HepG2 (cell line): ENCODE data around the gene PCGF3. TPM values are rescaled to one million over a fixed set of nuclear protein-coding genes. Genes with fewer than 3 reads are reported as not detected.

ENCODE experiments used
- ATAC-seq: fragments of 200-7000 bp; cut with Tn5 transposase; 3 replicates; pipeline ENCODE4 v1.9.1; 2020; ENCODE audit warnings: mild to moderate bottlenecking, moderate library complexity
- BruUV-seq: library from RNA; stranded (reverse); fragments of 400-500 nt; replicated peaks from 2 replicates; lab custom pipeline; 2021; lab: Mats Ljungman, UMichigan
- CTCF ChIA-PET: fragments of 300-600 bp; formaldehyde crosslinking; extraction: SDS; loops from one replicate; lab custom pipeline; 2021; ENCODE audit warnings: low total read pairs, inconsistent platforms, low intra/inter-chr PET ratio; lab: Yijun Ruan, JAX
- POLR2A ChIA-PET: fragments of 350-600 bp; sonication (Branson Sonifier 250); formaldehyde crosslinking; loops from one replicate; lab custom pipeline; 2020; ENCODE audit warnings: antibody characterized with exemption, inconsistent platforms; lab: Yijun Ruan, JAX
- DNase-seq: peaks from one replicate; pipeline ENCODE4 v3.0.0-alpha.2; 2015; ENCODE audit warnings: low spot score
- FAIRE-seq: peaks from 3 replicates; lab custom pipeline; 2011; peaks lifted over from hg19 to GRCh38; lab: Jason Lieb, UNC
- H2AFZ ChIP-seq: one replicate; pipeline ENCODE4 v1.6.1; 2011; ENCODE audit warnings: low read length, inconsistent platforms
- H3K27ac ChIP-seq: fragments of 300-600 bp; 3 replicates; pipeline ENCODE4 v1.8.0; 2011; ENCODE audit warnings: mixed run types, mild to moderate bottlenecking, mixed read lengths, low read length, inconsistent platforms; ENCODE audit not compliant: insufficient read depth; ENCODE audit errors: extremely low read length
- H3K27me3 ChIP-seq, 2 experiments: fragments of 200-600 bp in 1 of 2; 2 replicates in 1 of 2; 3 replicates in 1 of 2; pipeline versions ENCODE4 v1.6.0 to v1.8.0; 2011; ENCODE audit warnings: low read length in 2 of 2, mild to moderate bottlenecking in 2 of 2, moderate library complexity in 2 of 2, inconsistent platforms in 1 of 2; ENCODE audit not compliant: insufficient read depth in 2 of 2, control insufficient read depth in 1 of 2
- H3K36me3 ChIP-seq, 2 experiments: fragments of 200-600 bp in 1 of 2; replicated peaks in 1 of 2; 2 replicates in 1 of 2; 3 replicates in 1 of 2; pipeline versions ENCODE4 v1.5.1 to v1.8.0; 2011; ENCODE audit warnings: low read length in 2 of 2, inconsistent platforms in 1 of 2; ENCODE audit not compliant: insufficient read depth in 2 of 2, control insufficient read depth in 1 of 2
- H3K4me1 ChIP-seq: 2 replicates; pipeline ENCODE4 v1.5.1; 2012; ENCODE audit warnings: low read length, inconsistent platforms; ENCODE audit not compliant: insufficient read depth
- H3K4me2 ChIP-seq: 2 replicates; pipeline ENCODE4 v1.6.0; 2011; ENCODE audit warnings: low read depth, low read length, inconsistent platforms
- H3K4me3 ChIP-seq, 3 experiments: fragments of 200-600 bp in 1 of 3; sonication (generic), shearing (Covaris generic) in 1 of 3; replicated peaks in 1 of 3; 2 replicates each; pipeline ENCODE4 v1.5.1; 2011 to 2016; ENCODE audit warnings: low read length in 3 of 3, inconsistent platforms in 2 of 3, low read depth in 2 of 3, mild to moderate bottlenecking in 2 of 3, control low read depth in 1 of 3, mixed read lengths in 1 of 3; ENCODE audit not compliant: insufficient read depth in 1 of 3
- H3K79me2 ChIP-seq: one replicate; pipeline ENCODE4 v1.6.1; 2011; ENCODE audit warnings: low read length, inconsistent platforms; ENCODE audit not compliant: insufficient read depth
- H3K9ac ChIP-seq: 2 replicates; pipeline ENCODE4 v1.6.0; 2011; ENCODE audit warnings: mild to moderate bottlenecking, low read depth, low read length, inconsistent platforms; ENCODE audit not compliant: insufficient read depth
- H3K9me3 ChIP-seq: 2 replicates; pipeline ENCODE4 v1.5.1; 2012; ENCODE audit warnings: mild to moderate bottlenecking, low read length
- H4K20me1 ChIP-seq: 2 replicates; pipeline ENCODE4 v1.6.0; 2011; ENCODE audit warnings: inconsistent platforms, mild to moderate bottlenecking, low read length, moderate library complexity; ENCODE audit not compliant: insufficient read depth
- CEBPZ ChIP-seq: IDR thresholded peaks from 2 replicates; pipeline ENCODE4 v1.6.1; 2012; ENCODE audit warnings: low read length, improper control_type of control experiment
- CREB3 ChIP-seq: sonication (generic); formaldehyde crosslinking; IDR thresholded peaks from 2 replicates; pipeline ENCODE4 v1.5.0; 2020; ENCODE audit warnings: missing genetic modification reagents
- ESRRA ChIP-seq: sonication (generic); formaldehyde crosslinking; IDR thresholded peaks from 2 replicates; pipeline ENCODE4 v1.5.1; 2020; ENCODE audit warnings: mild to moderate bottlenecking, low read depth, missing genetic modification reagents
- FOXP4 ChIP-seq: sonication (generic); formaldehyde crosslinking; IDR thresholded peaks from 2 replicates; pipeline ENCODE4 v1.4.0; 2020; ENCODE audit warnings: missing genetic modification reagents
- ONECUT2 ChIP-seq: sonication (generic); formaldehyde crosslinking; IDR thresholded peaks from 2 replicates; pipeline ENCODE4 v1.4.0; 2020; ENCODE audit warnings: missing genetic modification reagents
- PAX8 ChIP-seq: sonication (generic); formaldehyde crosslinking; IDR thresholded peaks from 2 replicates; pipeline ENCODE4 v1.8.0; 2022; ENCODE audit warnings: mild to moderate bottlenecking, missing genetic modification reagents, borderline replicate concordance
- SNAI1 ChIP-seq: sonication (generic); formaldehyde crosslinking; IDR thresholded peaks from 2 replicates; pipeline ENCODE4 v1.5.0; 2020; ENCODE audit warnings: mild to moderate bottlenecking, missing genetic modification reagents, borderline replicate concordance
- TBX3 ChIP-seq: fragments of 450-650 bp; IDR thresholded peaks from 2 replicates; pipeline ENCODE4 v1.6.1; 2017; ENCODE audit warnings: antibody characterized with exemption, mild to moderate bottlenecking, inconsistent platforms, borderline replicate concordance
- WIZ ChIP-seq: sonication (generic); formaldehyde crosslinking; IDR thresholded peaks from 2 replicates; pipeline ENCODE4 v1.5.1; 2020; ENCODE audit warnings: mild to moderate bottlenecking, missing genetic modification reagents
- ZBTB7A ChIP-seq: sonication (generic); formaldehyde crosslinking; IDR thresholded peaks from 2 replicates; pipeline ENCODE4 v1.8.0; 2022; ENCODE audit warnings: mild to moderate bottlenecking, missing genetic modification reagents
- ZMAT5 ChIP-seq: sonication (generic); formaldehyde crosslinking; IDR thresholded peaks from 2 replicates; pipeline ENCODE4 v1.5.0; 2020; ENCODE audit warnings: mild to moderate bottlenecking, low read depth, missing genetic modification reagents, borderline replicate concordance
- ZNF232 ChIP-seq: sonication (generic); formaldehyde crosslinking; IDR thresholded peaks from 2 replicates; pipeline ENCODE4 v1.4.0; 2020; ENCODE audit warnings: missing genetic modification reagents, borderline replicate concordance
- ZNF33A ChIP-seq: sonication (generic); formaldehyde crosslinking; IDR thresholded peaks from 2 replicates; pipeline ENCODE4 v1.5.1; 2020; ENCODE audit warnings: missing genetic modification reagents, mild to moderate bottlenecking, moderate library complexity, borderline replicate concordance
- ZNF607 ChIP-seq: sonication (generic); formaldehyde crosslinking; IDR thresholded peaks from 2 replicates; pipeline ENCODE4 v1.5.1; 2020; ENCODE audit warnings: missing genetic modification reagents, mild to moderate bottlenecking, borderline replicate concordance
- ZNF660 ChIP-seq: sonication (generic); formaldehyde crosslinking; IDR thresholded peaks from 2 replicates; pipeline ENCODE4 v1.5.1; 2020; ENCODE audit warnings: mild to moderate bottlenecking, low read depth, missing genetic modification reagents, borderline replicate concordance
- whole genome bisulfite sequencing: methylation state at CpG from one replicate; pipeline ENCODE4 v1.1.6; 2017; ENCODE audit warnings: low lambda C conversion rate; 5-methylcytosine and 5-hydroxymethylcytosine counted together
- in situ Hi-C: cut with HindIII; loops from 2 replicates; pipeline ENCODE4 v1.10.0; 2017; ENCODE audit warnings: low pct_unique_long_range_greater_than_20kb; ENCODE audit not compliant: extremely low pct_ligation_motif_present
- intact Hi-C: fragments of 100-400 bp; cut with micrococcal nuclease; formaldehyde crosslinking; loops from one replicate; pipeline ENCODE4 v1.10.0; 2022; ENCODE audit not compliant: unreplicated experiment
- polyA plus RNA-seq, 8 experiments: library from polyadenylated mRNA; depleted of rRNA in 3 of 8; stranded (reverse) in 7 of 8; unstranded in 1 of 8; fragments of >200 nt; fragmentation: Illumina TruSeq in 4 of 8; extraction: Trizol in 4 of 8; gene quantifications; 2 replicates each; pipeline versions ENCODE4 v1.2.1 to v1.2.3, GENCODE V29; 2011 to 2016; ENCODE audit warnings: low read depth in 4 of 8, missing spikeins in 1 of 8, mixed read lengths in 1 of 8; ENCODE audit not compliant: insufficient read depth in 1 of 8
- total RNA-seq, 5 experiments: library from RNA; depleted of rRNA; stranded (reverse); fragments of >200 nt; fragmentation: Illumina TruSeq; extraction: Trizol; gene quantifications; 2 replicates each; pipeline ENCODE4 v1.2.3, GENCODE V29; 2016; ENCODE audit warnings: low read depth in 1 of 5

The PCGF3 gene
- total and polyA plus RNA-seq, 2 of the 13 experiments (the other 11 are each of a cell fraction or from before 2014, with no cell fraction given): 28.6 to 66.2 TPM

- TF ChIP-seq ZBTB7A: no peak
Observed at GRCh38 chr4:742742-743311, 37.2 kb downstream of the PCGF3 start (continued).

- peaks cover 15% of the 10 kb centered on the region; the same call in 1 of the 2 replicates for H4K20me1 ChIP-seq
- BruUV-seq: no TSS peak
- H3K27me3 ChIP-seq: no peaks in the 10 kb centered on the region
- in situ Hi-C loops (no loop called here), intact Hi-C loops (no loop called here)
- FAIRE-seq (no peak), DNase-seq (no peak), ATAC-seq (no peak)
- ChIA-PET CTCF (no interaction called here), POLR2A (no interaction called here)
- no peak overlapping the region for H3K4me3 ChIP-seq
- no peaks in the 10 kb centered on the region for H3K79me2 ChIP-seq
- H3K4me2 ChIP-seq: no peak overlapping the region
- H3K4me1 ChIP-seq: no peaks in the 10 kb centered on the region
- no peaks in the 10 kb centered on the region for H3K9me3 ChIP-seq
- peaks cover 6 to 20% of the 10 kb centered on the region in 2 experiments; a peak in 4 of 5 replicates for H3K36me3 ChIP-seq
- H3K27ac ChIP-seq: no peak overlapping the region
- H3K9ac ChIP-seq: no peak overlapping the region
- no peak overlapping the region for H2AFZ ChIP-seq
- 92% methylated on average over 21 of the region's 22 CpGs for WGBS
- TF ChIP-seq ZNF607 (CRISPR knock-in tag) (no peak), CEBPZ (no peak), ESRRA (CRISPR knock-in tag) (no peak), ONECUT2 (CRISPR knock-in tag) (no peak), ZNF33A (CRISPR knock-in tag) (no peak), TBX3 (no peak), PAX8 (no peak), FOXP4 (CRISPR knock-in tag) (no peak), WIZ (no peak), SNAI1 (CRISPR knock-in tag) (no peak), ZMAT5 (CRISPR knock-in tag) (no peak), CREB3 (CRISPR knock-in tag) (no peak), ZNF232 (CRISPR knock-in tag) (no peak), ZNF660 (CRISPR knock-in tag) (no peak)
Observed at GRCh38 chr4:743463-744211, 38.0 kb downstream of the PCGF3 start.
